Ecto neural progenitor cell (in vitro differentiated cells): ENCODE results near the gene FBN3.

Experiments
- DNase-seq: peaks from one replicate; pipeline ENCODE4 v3.0.0-alpha.2; 2018; ENCODE audit warnings: low spot score

FBN3 gene

GRCh38 chr19:8148410-8149260, 757 bp downstream of the FBN3 start:
- DNase-seq, result peak; percentile 84

- no peak for DNase-seq
Observed at GRCh38 chr19:8148088-8148409, 1.3 kb downstream of the FBN3 start.

- DNase-seq, result no peak
Observed at GRCh38 chr19:8147582-8147978, 1.8 kb downstream of the FBN3 start.

- DNase-seq, result no peak
Observed at GRCh38 chr19:8146877-8147581, 2.4 kb downstream of the FBN3 start.

- no peak for DNase-seq
Observed at GRCh38 chr19:8144273-8144995, 5.0 kb downstream of the FBN3 start.

GRCh38 chr19:8143041-8143440, 6.4 kb downstream of the FBN3 start:
- DNase-seq, result no peak

GRCh38 chr19:8142513-8142900, 6.9 kb downstream of the FBN3 start:
- DNase-seq, result no peak

GRCh38 chr19:8141726-8142512, 7.5 kb downstream of the FBN3 start:
- no peak for DNase-seq

GRCh38 chr19:8138201-8138600, 11.2 kb downstream of the FBN3 start:
- no peak for DNase-seq

GRCh38 chr19:8137425-8137824, 12.0 kb downstream of the FBN3 start:
- no peak for DNase-seq

- no peak for DNase-seq
Observed at GRCh38 chr19:8135946-8136618, 13.3 kb downstream of the FBN3 start.

- no peak for DNase-seq
Observed at GRCh38 chr19:8132858-8133458, 16.4 kb downstream of the FBN3 start.

- DNase-seq, result no peak
Observed at GRCh38 chr19:8131517-8131916, 17.9 kb downstream of the FBN3 start.

- no peak for DNase-seq
Observed at GRCh38 chr19:8129061-8129618, 20.3 kb downstream of the FBN3 start.

- no peak for DNase-seq
Observed at GRCh38 chr19:8128551-8128950, 20.8 kb downstream of the FBN3 start.

GRCh38 chr19:8127311-8127710, 22.1 kb downstream of the FBN3 start:
- no peak for DNase-seq

- DNase-seq, result no peak
Observed at GRCh38 chr19:8126511-8126910, 22.9 kb downstream of the FBN3 start.

- DNase-seq, result no peak
Observed at GRCh38 chr19:8126008-8126407, 23.4 kb downstream of the FBN3 start.

GRCh38 chr19:8123683-8124082, 25.7 kb downstream of the FBN3 start:
- DNase-seq, result no peak

- no peak for DNase-seq
Observed at GRCh38 chr19:8120636-8121480, 28.5 kb downstream of the FBN3 start.
